LNCAP (cell line): ENCODE data around the gene CTDSP2.
A peak's percentile ranks its signal among the peaks of the same experiment; 100 is the strongest.

Experiments
- TF ChIP-seq, protein P1 (sequence below): fragments of 450-650 bp; IDR thresholded peaks from 2 replicates; pipeline ENCODE4 v1.5.1; 2017; ENCODE audit warnings: mild to moderate bottlenecking

CTDSP2 gene

DNA sequence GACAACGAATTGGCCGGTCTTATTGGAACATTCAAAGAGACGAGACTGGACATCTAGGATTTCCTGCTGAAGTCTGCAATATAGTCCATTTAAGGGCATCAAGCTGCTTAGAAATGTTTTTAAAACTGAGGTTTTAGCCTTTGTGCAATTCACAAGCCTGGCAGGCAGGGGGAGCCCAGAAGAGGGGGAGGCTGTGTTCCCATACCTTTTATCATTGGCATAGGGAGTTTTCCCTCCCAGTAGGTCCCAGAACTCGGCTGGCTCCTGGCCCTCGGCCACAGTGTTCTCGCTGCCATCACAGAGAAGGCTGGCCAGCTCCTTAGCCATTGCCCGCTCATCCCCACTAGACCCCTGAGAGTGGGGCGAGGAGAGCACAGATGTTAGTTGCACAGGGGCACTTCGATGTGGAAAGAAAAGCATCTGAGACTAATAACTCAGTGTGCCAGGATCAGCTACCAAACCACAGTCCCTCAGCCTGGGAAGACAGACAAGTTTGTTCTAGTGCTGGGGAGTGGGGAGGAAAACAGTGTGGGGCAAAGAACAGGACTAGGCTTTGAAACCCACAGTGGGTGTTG, 43.1 kb downstream of the CTDSP2 start:
- TF ChIP-seq, protein P1, sequence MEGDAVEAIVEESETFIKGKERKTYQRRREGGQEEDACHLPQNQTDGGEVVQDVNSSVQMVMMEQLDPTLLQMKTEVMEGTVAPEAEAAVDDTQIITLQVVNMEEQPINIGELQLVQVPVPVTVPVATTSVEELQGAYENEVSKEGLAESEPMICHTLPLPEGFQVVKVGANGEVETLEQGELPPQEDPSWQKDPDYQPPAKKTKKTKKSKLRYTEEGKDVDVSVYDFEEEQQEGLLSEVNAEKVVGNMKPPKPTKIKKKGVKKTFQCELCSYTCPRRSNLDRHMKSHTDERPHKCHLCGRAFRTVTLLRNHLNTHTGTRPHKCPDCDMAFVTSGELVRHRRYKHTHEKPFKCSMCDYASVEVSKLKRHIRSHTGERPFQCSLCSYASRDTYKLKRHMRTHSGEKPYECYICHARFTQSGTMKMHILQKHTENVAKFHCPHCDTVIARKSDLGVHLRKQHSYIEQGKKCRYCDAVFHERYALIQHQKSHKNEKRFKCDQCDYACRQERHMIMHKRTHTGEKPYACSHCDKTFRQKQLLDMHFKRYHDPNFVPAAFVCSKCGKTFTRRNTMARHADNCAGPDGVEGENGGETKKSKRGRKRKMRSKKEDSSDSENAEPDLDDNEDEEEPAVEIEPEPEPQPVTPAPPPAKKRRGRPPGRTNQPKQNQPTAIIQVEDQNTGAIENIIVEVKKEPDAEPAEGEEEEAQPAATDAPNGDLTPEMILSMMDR: peak; percentile 81

DNA sequence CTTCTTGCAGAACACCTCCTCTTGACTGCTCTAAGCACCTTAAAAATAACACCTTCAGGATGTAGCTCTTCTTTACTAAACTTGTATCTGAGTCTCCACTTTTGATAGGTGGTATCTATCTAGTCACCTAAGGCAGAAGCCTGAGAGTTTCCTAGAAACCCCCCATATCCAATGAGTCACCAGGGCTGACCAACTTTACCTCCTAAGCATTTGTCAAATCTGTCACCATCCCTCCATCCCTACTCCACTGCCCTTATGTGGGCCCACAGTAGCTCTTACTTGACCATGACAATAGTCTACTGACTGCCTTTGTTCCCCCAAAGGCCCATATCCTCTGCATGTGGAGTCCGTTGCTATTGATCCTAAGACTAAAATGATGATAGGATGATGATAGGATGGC, 43.9 kb downstream of the CTDSP2 start:
- TF ChIP-seq, protein P1: no peak

DNA sequence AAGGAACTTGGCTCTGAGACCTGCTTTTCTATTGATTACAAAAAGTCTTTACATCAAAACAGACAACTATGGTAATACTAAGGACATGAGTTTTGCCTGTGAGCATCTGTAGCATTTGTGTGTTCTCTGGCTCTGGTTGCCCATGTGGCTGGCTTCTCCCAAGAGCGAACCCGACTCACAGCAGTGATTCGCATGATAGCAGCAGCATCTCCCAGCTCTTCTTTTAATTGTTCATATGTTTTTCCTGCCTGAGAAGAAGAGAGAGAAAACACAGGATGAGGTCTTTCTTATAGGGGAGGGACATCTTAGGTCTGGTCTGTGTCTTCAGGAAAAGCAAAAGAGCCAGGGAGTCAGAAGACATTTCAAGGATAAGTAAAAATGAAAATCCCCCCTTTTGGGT, 45.6 kb downstream of the CTDSP2 start:
- TF ChIP-seq, protein P1: no peak

DNA sequence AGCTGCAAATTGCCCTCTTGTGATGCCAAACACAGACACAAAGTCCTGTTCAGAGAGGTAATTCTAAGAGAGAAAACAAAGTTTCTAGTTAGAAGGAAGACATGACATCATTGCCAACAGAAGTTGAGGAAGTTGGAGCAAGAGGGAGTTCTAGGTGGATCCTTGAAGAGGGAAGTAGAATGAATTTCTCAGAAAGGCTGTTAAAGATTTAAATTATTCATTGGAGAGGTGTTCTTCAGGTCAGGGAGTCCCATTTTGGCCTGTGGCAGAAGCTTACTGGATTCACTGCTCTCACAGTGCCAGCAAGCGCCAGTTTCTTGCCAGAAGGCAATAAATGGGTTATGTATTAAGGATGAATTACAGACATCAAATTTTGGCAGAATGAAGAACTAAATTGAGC, 48.6 kb downstream of the CTDSP2 start:
- TF ChIP-seq, protein P1: no peak

DNA sequence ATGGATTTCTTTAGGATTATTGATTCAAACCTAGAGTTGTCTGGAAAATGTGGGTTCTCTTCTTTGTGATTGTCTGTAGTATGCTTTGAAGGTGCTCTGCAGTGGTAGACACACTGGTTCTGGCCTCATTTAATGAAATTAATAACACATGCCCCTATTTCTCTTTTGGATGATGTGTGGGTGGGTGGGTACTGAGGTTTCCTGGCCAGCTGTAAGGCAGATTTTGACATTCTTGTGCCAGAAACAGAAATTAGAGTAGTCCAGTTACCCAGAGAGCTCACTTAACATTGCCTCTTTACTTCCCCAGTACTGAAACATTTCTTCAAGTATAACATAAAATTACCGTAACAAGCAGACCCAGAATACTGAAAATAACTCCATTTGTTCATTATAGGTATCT, 49.5 kb downstream of the CTDSP2 start:
- TF ChIP-seq, protein P1: no peak

DNA sequence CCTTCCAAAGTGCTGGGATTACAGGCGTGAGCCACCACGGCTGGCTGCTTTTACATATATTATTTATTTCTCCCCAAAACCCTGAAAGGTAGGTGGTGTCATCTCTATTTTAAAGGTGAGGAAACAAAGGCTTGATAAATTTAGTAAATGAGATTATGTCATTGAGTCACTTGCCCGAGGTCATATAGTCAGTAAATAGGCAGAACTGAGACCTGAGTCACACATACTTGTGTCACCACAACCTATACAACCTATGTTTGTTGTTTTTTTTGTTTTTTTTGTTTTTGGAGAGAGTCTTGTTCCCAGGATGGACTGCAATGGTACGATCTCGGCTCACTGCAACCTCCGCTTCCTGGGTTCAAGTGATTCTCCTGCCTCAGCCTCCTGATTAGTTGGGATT, 51.2 kb downstream of the CTDSP2 start:
- TF ChIP-seq, protein P1: no peak

DNA sequence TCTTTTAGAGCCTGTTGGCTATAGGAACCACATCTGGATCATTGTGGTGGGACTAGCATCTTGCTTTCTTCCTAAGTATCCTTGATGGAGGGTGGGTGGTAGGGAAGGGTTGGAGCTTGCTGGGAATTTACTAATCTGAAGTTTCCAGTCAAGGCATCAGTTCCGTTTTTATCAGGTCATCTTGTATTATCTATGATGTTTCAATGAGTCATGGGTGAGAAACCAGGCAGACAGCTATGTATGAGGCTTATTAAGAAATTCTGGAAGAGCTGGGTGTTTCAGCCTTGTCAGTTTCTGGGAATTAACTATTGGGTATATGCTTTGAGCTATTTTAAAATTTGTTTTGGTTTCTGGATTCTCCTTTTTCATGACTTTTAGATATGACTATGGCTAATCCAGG, 52.6 kb downstream of the CTDSP2 start:
- TF ChIP-seq, protein P1: no peak

DNA sequence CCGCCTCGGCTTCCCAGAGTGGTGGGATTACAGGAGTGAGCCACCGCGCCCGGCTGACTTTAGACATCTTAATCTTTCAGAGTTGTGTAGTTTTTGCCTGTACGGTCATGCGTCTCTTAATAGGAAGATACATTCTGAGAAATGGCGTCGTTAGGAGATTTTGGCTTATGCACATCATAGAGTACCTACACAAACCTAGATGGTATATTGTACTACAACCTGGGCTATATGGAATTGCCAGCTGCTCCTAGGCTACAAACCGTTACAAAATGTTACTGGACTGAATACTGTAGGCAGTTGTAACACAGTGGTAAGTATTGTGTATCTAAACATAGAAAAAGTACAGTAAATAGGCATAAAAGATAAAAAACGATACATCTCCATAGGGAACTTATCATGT, 62.7 kb downstream of the CTDSP2 start:
- TF ChIP-seq, protein P1: no peak
